A549 (cell line): Measurements from ENCODE around the gene MAFF. TPM values are rescaled to one million over a fixed set of nuclear protein-coding genes. Genes with fewer than 3 reads are reported as not detected.

Experiments
- ATAC-seq, 2 experiments: fragments of 200-7000 bp in 1 of 2; fragments of >200 bp in 1 of 2; cut with Nextera tagmentation in 1 of 2; cut with Tn5 transposase in 1 of 2; 3 replicates each; pipeline versions ENCODE4 v1.8.0 to v1.9.1; 2018 to 2020; ENCODE audit warnings: mild to moderate bottlenecking in 1 of 2, moderate library complexity in 1 of 2
- CTCF ChIA-PET: fragments of 300-600 bp; sonication (Branson Sonifier 250); formaldehyde crosslinking; extraction: SDS; loops from one replicate; lab custom pipeline; 2021; ENCODE audit warnings: antibody characterized with exemption, inconsistent platforms; lab: Yijun Ruan, JAX
- POLR2A ChIA-PET: fragments of 350-600 bp; formaldehyde crosslinking; extraction: SDS; loops from one replicate; lab custom pipeline; 2021; ENCODE audit warnings: antibody characterized with exemption, inconsistent platforms; lab: Yijun Ruan, JAX
- DNase-seq, 2 experiments: peaks; one replicate each; pipeline versions ENCODE4 v3.0.0 to v3.0.0-alpha.2; 2011 to 2016; ENCODE audit warnings: low read depth in 1 of 2, low spot score in 1 of 2
- FAIRE-seq: peaks from 2 replicates; lab custom pipeline; 2011; peaks lifted over from hg19 to GRCh38; lab: Jason Lieb, UNC
- H3K27ac ChIP-seq, 2 experiments: fragments of >200 bp; sonication (Bioruptor Twin); formaldehyde crosslinking; 3 replicates each; pipeline ENCODE4 v1.5.1; 2016 to 2017
- H3K4me1 ChIP-seq: fragments of >200 bp; sonication (Bioruptor Twin); formaldehyde crosslinking; 3 replicates; pipeline ENCODE4 v1.6.1; 2016
- H3K4me2 ChIP-seq: fragments of >200 bp; sonication (Bioruptor Twin); formaldehyde crosslinking; 3 replicates; pipeline ENCODE4 v1.6.1; 2016
- H3K4me3 ChIP-seq: fragments of >200 bp; sonication (Bioruptor Twin); formaldehyde crosslinking; 3 replicates; pipeline ENCODE4 v1.5.1; 2016
- H3K9me3 ChIP-seq: fragments of >200 bp; sonication (Bioruptor Twin); formaldehyde crosslinking; 3 replicates; pipeline ENCODE4 v1.6.1; 2016
- BHLHE40 ChIP-seq: IDR thresholded peaks from 2 replicates; pipeline ENCODE4 v1.6.1; 2012; ENCODE audit warnings: low read depth, low read length, inconsistent platforms
- CBX2 ChIP-seq: fragments of 200-600 bp; sonication (generic); IDR thresholded peaks from 2 replicates; pipeline ENCODE4 v1.6.1; 2016; ENCODE audit warnings: low read depth, mild to moderate bottlenecking, borderline replicate concordance
- CTCF ChIP-seq: fragments of >200 bp; sonication (Bioruptor Twin); formaldehyde crosslinking; IDR thresholded peaks from 3 replicates; pipeline ENCODE4 v1.5.1; 2016
- EP300 ChIP-seq, 2 experiments: fragments of >200 bp; sonication (Bioruptor Twin); formaldehyde crosslinking; IDR thresholded peaks; 2 replicates in 1 of 2; 3 replicates in 1 of 2; pipeline ENCODE4 v1.6.1; 2016 to 2017
- ESRRA ChIP-seq: fragments of 150-350 bp; IDR thresholded peaks from 2 replicates; pipeline ENCODE4 v1.6.1; 2014; ENCODE audit warnings: mild to moderate bottlenecking, low read length, borderline replicate concordance
- FOSL2 ChIP-seq, 2 experiments: fragments of 450-650 bp in 1 of 2; fragments of >200 bp in 1 of 2; sonication (Bioruptor Twin) in 1 of 2; formaldehyde crosslinking; IDR thresholded peaks; 2 replicates each; pipeline versions ENCODE4 v1.5.0 to v1.6.1; 2016 to 2020; ENCODE audit warnings: mild to moderate bottlenecking in 1 of 2, moderate library complexity in 1 of 2
- FOXS1 ChIP-seq: fragments of 250-450 bp; sonication (Bioruptor Pico); IDR thresholded peaks from 2 replicates; pipeline ENCODE4 v1.5.0; 2020; ENCODE audit warnings: mild to moderate bottlenecking, moderate library complexity
- HDAC2 ChIP-seq: fragments of 200-600 bp; sonication (generic); IDR thresholded peaks from 2 replicates; pipeline ENCODE4 v1.6.1; 2016
- HEYL ChIP-seq: fragments of 250-450 bp; sonication (Bioruptor Pico); IDR thresholded peaks from 2 replicates; pipeline ENCODE4 v1.8.0; 2021; ENCODE audit warnings: mild to moderate bottlenecking, moderate library complexity
- JUN ChIP-seq, 2 experiments: fragments of >200 bp; sonication (Bioruptor Twin); formaldehyde crosslinking; IDR thresholded peaks; 2 replicates in 1 of 2; 3 replicates in 1 of 2; pipeline ENCODE4 v1.6.1; 2016 to 2017
- KDM5A ChIP-seq: fragments of 200-600 bp; sonication (generic); IDR thresholded peaks from 2 replicates; pipeline ENCODE4 v1.6.1; 2016; ENCODE audit warnings: antibody characterized with exemption, mild to moderate bottlenecking
- NFE2L2 ChIP-seq: fragments of 150-350 bp; conservative IDR thresholded peaks from 2 replicates; pipeline ENCODE4 v1.6.1; 2014; ENCODE audit warnings: low read length
- NPAS2 ChIP-seq: fragments of 250-450 bp; sonication (Bioruptor Pico); IDR thresholded peaks from 2 replicates; pipeline ENCODE4 v1.8.0; 2022; ENCODE audit warnings: mild to moderate bottlenecking, moderate library complexity, borderline replicate concordance
- NR3C1 ChIP-seq: fragments of >200 bp; sonication (Bioruptor Twin); formaldehyde crosslinking; IDR thresholded peaks from 3 replicates; pipeline ENCODE4 v1.6.1; 2017
- PHF8 ChIP-seq: fragments of 200-600 bp; sonication (generic); IDR thresholded peaks from 2 replicates; pipeline ENCODE4 v1.6.1; 2016; ENCODE audit warnings: low read depth, mild to moderate bottlenecking, antibody characterized with exemption, moderate library complexity, borderline replicate concordance
- RAD21 ChIP-seq, 2 experiments: fragments of >200 bp in 1 of 2; sonication (Bioruptor Twin) in 1 of 2; formaldehyde crosslinking in 1 of 2; IDR thresholded peaks in 1 of 2; conservative IDR thresholded peaks in 1 of 2; 2 replicates in 1 of 2; 3 replicates in 1 of 2; pipeline ENCODE4 v1.6.1; 2012 to 2018; ENCODE audit warnings: inconsistent platforms in 1 of 2
- RNF2 ChIP-seq: fragments of 200-600 bp; sonication (generic); IDR thresholded peaks from 2 replicates; pipeline ENCODE4 v1.6.1; 2016; ENCODE audit warnings: low read depth, mild to moderate bottlenecking, antibody characterized with exemption, moderate library complexity, borderline replicate concordance
- SMC3 ChIP-seq: fragments of >200 bp; sonication (Bioruptor Twin); formaldehyde crosslinking; IDR thresholded peaks from 3 replicates; pipeline ENCODE4 v1.6.1; 2018; ENCODE audit warnings: inconsistent platforms
- SREBF2 ChIP-seq: fragments of 450-650 bp; IDR thresholded peaks from 2 replicates; pipeline ENCODE4 v1.6.1; 2014; ENCODE audit warnings: mild to moderate bottlenecking, moderate library complexity
- TFCP2L1 ChIP-seq: fragments of 250-450 bp; sonication (Bioruptor Pico); IDR thresholded peaks from 2 replicates; pipeline ENCODE4 v1.5.0; 2021; ENCODE audit warnings: mild to moderate bottlenecking
- USF2 ChIP-seq: fragments of 450-650 bp; IDR thresholded peaks from 2 replicates; pipeline ENCODE4 v1.6.1; 2014; ENCODE audit warnings: antibody characterized with exemption
- ZC3H11A ChIP-seq: fragments of 450-650 bp; IDR thresholded peaks from 2 replicates; pipeline ENCODE4 v1.6.1; 2014; ENCODE audit warnings: antibody characterized with exemption, mild to moderate bottlenecking
- ZFP36 ChIP-seq: fragments of 450-650 bp; IDR thresholded peaks from 2 replicates; pipeline ENCODE4 v1.6.1; 2014; ENCODE audit warnings: borderline replicate concordance; ENCODE audit not compliant: partially characterized antibody
- ZNF302 ChIP-seq: fragments of 250-450 bp; sonication (Bioruptor Pico); IDR thresholded peaks from 2 replicates; pipeline ENCODE4 v1.9.0; 2021; ENCODE audit warnings: inconsistent platforms, mild to moderate bottlenecking, moderate library complexity
- WGBS: methylation state at CpG from one replicate; pipeline ENCODE4 v1.1.6; 2017; ENCODE audit errors: missing lambda C conversion rate; 5-methylcytosine and 5-hydroxymethylcytosine counted together
- polyA plus RNA-seq, 4 experiments: library from polyadenylated mRNA; depleted of rRNA in 3 of 4; stranded (reverse); fragments of >200 nt; fragmentation: RNase III in 1 of 4; extraction: RNeasy Plus Mini Kit Qiagen cat#74134 plus additional on column Dnase treatment in 1 of 4; gene quantifications; 2 replicates in 3 of 4; 3 replicates in 1 of 4; pipeline ENCODE4 v1.2.3, GENCODE V29; 2011 to 2017
- TF ChIP-seq, protein P1 (sequence below): fragments of >200 bp; sonication (Bioruptor Twin); formaldehyde crosslinking; IDR thresholded peaks from 3 replicates; pipeline ENCODE4 v1.6.1; 2016
- TF ChIP-seq, protein P2 (sequence below): IDR thresholded peaks from 2 replicates; pipeline ENCODE4 v1.6.1; 2012; ENCODE audit warnings: low read depth, borderline replicate concordance

The MAFF gene
- polyA plus RNA-seq, 2 of the 4 experiments (the other 2 are of a cell fraction): 3.2 to 4.0 TPM

GRCh38 chr22:38226853-38227649 is 25.3 kb downstream of the MAFF start:
- POLR2A ChIA-PET: no interaction called here
- FAIRE-seq (no peak), ATAC-seq (no peak), DNase-seq (no peak)
- peak overlapping the region; percentile 93 to 95 for H3K27ac ChIP-seq
- H3K4me1 ChIP-seq: peaks cover 51% of the 10 kb centered on the region
- CTCF ChIA-PET: interaction anchor here (0.6 to 0.7 kb wide), 2 partner anchors 51 to 112 kb away, joined by 3 read pairs; no protein-coding TSS in a partner anchor
- no peaks in the 10 kb centered on the region for H3K9me3 ChIP-seq
- no peak overlapping the region for H3K4me3 ChIP-seq
- WGBS: 91% methylated on average over 19 of the region's 25 CpGs
- no peak overlapping the region; the same call in 2 of the 3 replicates for H3K4me2 ChIP-seq
- TF ChIP-seq HDAC2 (no peak), TFCP2L1 (CRISPR knock-in tag) (no peak), NFE2L2 (no peak), ESRRA (no peak), RAD21 (conservative IDR thresholded peaks at IDR 0.05 in 1 of 2, IDR thresholded peaks at IDR 0.05 in 1 of 2) (no peak), NPAS2 (CRISPR knock-in tag) (no peak), ZC3H11A (no peak), HEYL (CRISPR knock-in tag) (no peak), NR3C1 (no peak), RNF2 (no peak), SMC3 (no peak)
- TF ChIP-seq, all 56 proteins: peak for 0

DNA sequence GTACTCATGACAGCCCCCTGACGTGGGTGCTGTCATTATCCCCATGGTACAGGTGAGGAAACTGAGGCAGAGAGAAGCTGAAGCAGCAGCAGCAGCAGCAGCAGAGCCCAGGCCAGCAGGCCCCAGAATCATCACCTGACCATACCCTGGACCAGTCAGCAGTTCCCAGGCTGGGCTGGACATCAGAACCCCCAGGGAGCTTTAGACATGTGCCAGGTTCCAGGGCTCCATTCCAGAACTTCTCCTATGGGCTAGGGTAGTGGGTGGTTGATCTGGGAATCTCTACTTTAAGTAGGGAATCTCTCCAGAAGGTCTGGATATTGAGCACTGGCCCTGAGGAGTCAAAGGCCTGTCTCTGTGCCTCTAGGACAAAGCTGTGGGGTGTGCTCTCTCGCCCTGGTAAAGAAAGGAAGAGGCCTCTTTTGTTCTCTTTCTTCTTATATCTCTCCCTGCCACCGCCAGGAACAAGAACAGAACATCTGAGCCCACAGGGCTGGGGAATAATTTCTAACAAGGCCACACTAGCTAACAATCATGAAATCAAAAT is 26.6 kb downstream of the MAFF start:
- ChIA-PET POLR2A (interaction anchor here (0.5 to 1.4 kb wide), 4 partner anchors 9 to 347 kb away, joined by 3 to 7 read pairs (median 4); no protein-coding TSS in a partner anchor), CTCF (interaction anchor here (0.6 to 2.0 kb wide), 4 partner anchors 9 to 25 kb away, joined by 3 to 5 read pairs (median 3); no protein-coding TSS in a partner anchor)
- ATAC-seq (peak; percentile 61; a peak in 5 of 6 replicates), DNase-seq (no peak), FAIRE-seq (no peak)
- TF ChIP-seq CBX2: no peak
- TF ChIP-seq KDM5A: no peak
- TF ChIP-seq, protein P1, sequence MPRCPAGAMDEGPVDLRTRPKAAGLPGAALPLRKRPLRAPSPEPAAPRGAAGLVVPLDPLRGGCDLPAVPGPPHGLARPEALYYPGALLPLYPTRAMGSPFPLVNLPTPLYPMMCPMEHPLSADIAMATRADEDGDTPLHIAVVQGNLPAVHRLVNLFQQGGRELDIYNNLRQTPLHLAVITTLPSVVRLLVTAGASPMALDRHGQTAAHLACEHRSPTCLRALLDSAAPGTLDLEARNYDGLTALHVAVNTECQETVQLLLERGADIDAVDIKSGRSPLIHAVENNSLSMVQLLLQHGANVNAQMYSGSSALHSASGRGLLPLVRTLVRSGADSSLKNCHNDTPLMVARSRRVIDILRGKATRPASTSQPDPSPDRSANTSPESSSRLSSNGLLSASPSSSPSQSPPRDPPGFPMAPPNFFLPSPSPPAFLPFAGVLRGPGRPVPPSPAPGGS: no peak
- no peak for TF ChIP-seq CTCF
- TF ChIP-seq HEYL (CRISPR knock-in tag): no peak
- no peak for TF ChIP-seq PHF8
- no peak for TF ChIP-seq EP300 (IDR thresholded peaks at IDR 0.05)
- TF ChIP-seq ZNF302 (CRISPR knock-in tag): no peak
- TF ChIP-seq FOXS1: no peak
- no peak for TF ChIP-seq ZFP36
- TF ChIP-seq NFE2L2: no peak
- no peak for TF ChIP-seq BHLHE40
- TF ChIP-seq SREBF2: no peak
- TF ChIP-seq FOSL2 (IDR thresholded peaks at IDR 0.05): 0 out of 2 replicates have a peak, but pooled peaks have one; percentile 57
- no peak for TF ChIP-seq FOSL2 (CRISPR knock-in tag; IDR thresholded peaks at IDR 0.05)
- TF ChIP-seq, protein P2, sequence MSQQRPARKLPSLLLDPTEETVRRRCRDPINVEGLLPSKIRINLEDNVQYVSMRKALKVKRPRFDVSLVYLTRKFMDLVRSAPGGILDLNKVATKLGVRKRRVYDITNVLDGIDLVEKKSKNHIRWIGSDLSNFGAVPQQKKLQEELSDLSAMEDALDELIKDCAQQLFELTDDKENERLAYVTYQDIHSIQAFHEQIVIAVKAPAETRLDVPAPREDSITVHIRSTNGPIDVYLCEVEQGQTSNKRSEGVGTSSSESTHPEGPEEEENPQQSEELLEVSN: no peak
- no peak for TF ChIP-seq USF2
- TF ChIP-seq JUN (IDR thresholded peaks at IDR 0.05): peak in 1 of 2 experiments; percentile 34; a peak in 1 of 5 replicates
- Histone ChIP-seq H3K27ac (peak overlapping the region; percentile 93 to 95), H3K4me2 (peak overlapping the region; percentile 84), H3K9me3 (no peaks in the 10 kb centered on the region), H3K4me3 (no peak overlapping the region), H3K4me1 (peaks cover 39% of the 10 kb centered on the region)
- WGBS: 31% methylated on average over 3 of the region's 3 CpGs
